Epithelial cell of esophagus (primary cell): ENCODE data around the gene MMP1.

Experiments
- DNase-seq: peaks from one replicate; pipeline ENCODE4 v3.0.0; 2010; ENCODE audit warnings: low read depth
- H3K4me3 ChIP-seq: 2 replicates; pipeline ENCODE4 v1.5.1; 2011; ENCODE audit warnings: mild to moderate bottlenecking, low read length, control low read depth
- CTCF ChIP-seq: IDR thresholded peaks from 2 replicates; pipeline ENCODE4 v1.5.1; 2011; ENCODE audit warnings: low read depth, mild to moderate bottlenecking, low read length, control low read depth, inconsistent platforms; ENCODE audit not compliant: insufficient read depth; ENCODE audit errors: missing control alignments

The MMP1 gene

GRCh38 chr11:102829316-102830000 is 31.5 kb upstream of the MMP1 start:
- DNase-seq = peak; percentile 79
- H3K4me3 ChIP-seq = no peak overlapping the region
- no peak for TF ChIP-seq CTCF

- H3K4me3 ChIP-seq = no peak overlapping the region
- peak; percentile 50 for DNase-seq
- no peak for TF ChIP-seq CTCF
Observed at GRCh38 chr11:102824556-102824955, 26.6 kb upstream of the MMP1 start.

GRCh38 chr11:102819491-102819890 is 21.5 kb upstream of the MMP1 start:
- TF ChIP-seq CTCF = no peak
- DNase-seq = no peak

GRCh38 chr11:102813484-102813883 is 15.5 kb upstream of the MMP1 start:
- no peak overlapping the region for H3K4me3 ChIP-seq
- peak; percentile 79 for DNase-seq
- TF ChIP-seq CTCF = no peak

More at GRCh38 chr11:102819491-102819890, 21.5 kb upstream of the MMP1 start:
- no peak overlapping the region for H3K4me3 ChIP-seq

- no peak for TF ChIP-seq CTCF
- no peak overlapping the region for H3K4me3 ChIP-seq
- DNase-seq = peak; percentile 41
Observed at GRCh38 chr11:102812188-102812587, 14.2 kb upstream of the MMP1 start.

GRCh38 chr11:102810950-102811660 is 13.1 kb upstream of the MMP1 start:
- H3K4me3 ChIP-seq = no peak overlapping the region
- peak; percentile 72 for TF ChIP-seq CTCF
- DNase-seq = peak; percentile 58
